Parathyroid adenoma (tissue), 2 donors: ENCODE data around the gene SLC26A3.

Source experiments
- H2AFZ ChIP-seq: fragments of 300-600 bp; sonication (generic); one replicate; pipeline ENCODE4 v1.7.0; 2017; ENCODE audit warnings: antibody characterized with exemption, mild to moderate bottlenecking
- H3K27ac ChIP-seq: fragments of 300-600 bp; sonication (generic); one replicate; pipeline ENCODE4 v1.7.0; 2017
- H3K27me3 ChIP-seq: fragments of 300-600 bp; sonication (generic); one replicate; pipeline ENCODE4 v1.7.0; 2017; ENCODE audit warnings: low read length; ENCODE audit not compliant: control insufficient read depth, insufficient read depth
- H3K36me3 ChIP-seq: fragments of 300-600 bp; sonication (generic); one replicate; pipeline ENCODE4 v1.7.0; 2017; ENCODE audit warnings: low read length; ENCODE audit not compliant: control insufficient read depth, insufficient read depth
- H3K4me1 ChIP-seq: fragments of 300-600 bp; sonication (generic); one replicate; pipeline ENCODE4 v1.7.0; 2017; ENCODE audit warnings: control low read depth
- H3K4me2 ChIP-seq: fragments of 300-600 bp; sonication (generic); one replicate; pipeline ENCODE4 v1.7.0; 2017; ENCODE audit warnings: low read length
- H3K4me3 ChIP-seq: fragments of 300-600 bp; sonication (generic); one replicate; pipeline ENCODE4 v1.7.0; 2017; ENCODE audit warnings: low read depth, low read length
- H3K79me2 ChIP-seq: fragments of 300-600 bp; sonication (generic); one replicate; pipeline ENCODE4 v1.7.0; 2017; ENCODE audit warnings: control low read depth
- H3K9ac ChIP-seq: fragments of 300-600 bp; sonication (generic); one replicate; pipeline ENCODE4 v1.7.0; 2017; ENCODE audit warnings: mild to moderate bottlenecking
- H3K9me3 ChIP-seq: fragments of 300-600 bp; sonication (generic); one replicate; pipeline ENCODE4 v1.7.0; 2017; ENCODE audit warnings: low read length; ENCODE audit not compliant: control insufficient read depth
- CTCF ChIP-seq: fragments of 300-600 bp; sonication (generic); IDR thresholded peaks from one replicate; pipeline ENCODE4 v1.7.0; 2017; ENCODE audit warnings: antibody characterized with exemption, mild to moderate bottlenecking
- donor health status: primary hyperparathyroidism.

SLC26A3 gene

GRCh38 chr7:107828540-107828939 lies 25.5 kb upstream of the SLC26A3 start:
- Histone ChIP-seq H3K9ac (no peak overlapping the region), H3K4me2 (no peak overlapping the region), H3K79me2 (no peaks in the 10 kb centered on the region), H3K9me3 (no peaks in the 10 kb centered on the region), H3K4me3 (no peak overlapping the region), H3K27ac (no peak overlapping the region), H2AFZ (no peak overlapping the region), H3K27me3 (no peaks in the 10 kb centered on the region), H3K4me1 (no peaks in the 10 kb centered on the region), H3K36me3 (no peaks in the 10 kb centered on the region)
- no peak for TF ChIP-seq CTCF

- no peak for TF ChIP-seq CTCF
- Histone ChIP-seq H3K36me3 (no peaks in the 10 kb centered on the region), H3K9me3 (no peaks in the 10 kb centered on the region), H3K9ac (no peak overlapping the region), H3K27ac (no peak overlapping the region), H3K27me3 (no peaks in the 10 kb centered on the region), H3K4me3 (no peak overlapping the region), H3K79me2 (no peaks in the 10 kb centered on the region), H3K4me1 (no peaks in the 10 kb centered on the region), H2AFZ (no peak overlapping the region), H3K4me2 (no peak overlapping the region)
Measured at GRCh38 chr7:107827501-107827900, 24.5 kb upstream of the SLC26A3 start.

- Histone ChIP-seq H3K4me1 (no peaks in the 10 kb centered on the region), H3K9me3 (no peaks in the 10 kb centered on the region), H3K79me2 (no peaks in the 10 kb centered on the region), H3K4me3 (no peak overlapping the region), H3K4me2 (no peak overlapping the region), H3K9ac (no peak overlapping the region), H3K36me3 (no peaks in the 10 kb centered on the region), H3K27ac (no peak overlapping the region), H2AFZ (no peak overlapping the region), H3K27me3 (no peaks in the 10 kb centered on the region)
- no peak for TF ChIP-seq CTCF
Measured at GRCh38 chr7:107826451-107826850, 23.4 kb upstream of the SLC26A3 start.

DNA sequence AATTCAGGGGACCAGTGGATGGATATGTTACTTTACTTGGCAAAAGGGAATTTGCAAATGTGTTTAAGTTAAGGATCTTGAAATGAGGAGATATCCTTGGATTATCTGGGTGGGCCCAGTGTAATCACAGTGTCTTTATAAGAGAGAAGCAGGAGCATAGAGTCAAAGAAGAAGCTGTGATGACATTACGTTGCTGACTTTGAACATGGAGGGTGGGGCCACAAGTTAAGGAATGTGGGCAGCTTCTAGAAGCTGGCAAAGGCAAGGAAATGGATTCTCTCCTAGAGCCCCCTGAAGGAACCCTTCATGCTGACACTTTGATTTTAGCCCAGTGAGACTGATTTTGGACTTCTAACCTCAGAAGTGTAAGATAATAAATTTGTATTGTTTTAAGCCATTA lies 21.8 kb upstream of the SLC26A3 start:
- Histone ChIP-seq H3K9ac (no peak overlapping the region), H3K27me3 (no peaks in the 10 kb centered on the region), H2AFZ (no peak overlapping the region), H3K4me3 (no peak overlapping the region), H3K36me3 (no peaks in the 10 kb centered on the region), H3K27ac (no peak overlapping the region), H3K79me2 (no peaks in the 10 kb centered on the region), H3K9me3 (no peaks in the 10 kb centered on the region), H3K4me1 (no peaks in the 10 kb centered on the region), H3K4me2 (no peak overlapping the region)
- TF ChIP-seq CTCF: no peak

- H3K4me2 ChIP-seq: no peak overlapping the region
- no peaks in the 10 kb centered on the region for H3K9me3 ChIP-seq
- H2AFZ ChIP-seq: no peak overlapping the region
- no peak for TF ChIP-seq CTCF
- H3K27me3 ChIP-seq: no peaks in the 10 kb centered on the region
- no peak overlapping the region for H3K27ac ChIP-seq
- no peaks in the 10 kb centered on the region for H3K79me2 ChIP-seq
- no peak overlapping the region for H3K9ac ChIP-seq
- H3K4me3 ChIP-seq: no peak overlapping the region
- H3K36me3 ChIP-seq: no peaks in the 10 kb centered on the region
- H3K4me1 ChIP-seq: no peaks in the 10 kb centered on the region
Measured at GRCh38 chr7:107818622-107819021, 15.6 kb upstream of the SLC26A3 start.
